HepG2 (cell line): ENCODE data around the gene SPNS3. TPM values are rescaled to one million over a fixed set of nuclear protein-coding genes. Genes with fewer than 3 reads are reported as not detected.

ENCODE experiments used
- ATAC-seq: fragments of 200-7000 bp; cut with Tn5 transposase; 3 replicates; pipeline ENCODE4 v1.9.1; 2020; ENCODE audit warnings: mild to moderate bottlenecking, moderate library complexity
- BruUV-seq: library from RNA; stranded (reverse); fragments of 400-500 nt; replicated peaks from 2 replicates; lab custom pipeline; 2021; lab: Mats Ljungman, UMichigan
- CTCF ChIA-PET: fragments of 300-600 bp; formaldehyde crosslinking; extraction: SDS; loops from one replicate; lab custom pipeline; 2021; ENCODE audit warnings: low total read pairs, inconsistent platforms, low intra/inter-chr PET ratio; lab: Yijun Ruan, JAX
- POLR2A ChIA-PET: fragments of 350-600 bp; sonication (Branson Sonifier 250); formaldehyde crosslinking; loops from one replicate; lab custom pipeline; 2020; ENCODE audit warnings: antibody characterized with exemption, inconsistent platforms; lab: Yijun Ruan, JAX
- DNase-seq: peaks from one replicate; pipeline ENCODE4 v3.0.0-alpha.2; 2015; ENCODE audit warnings: low spot score
- FAIRE-seq: peaks from 3 replicates; lab custom pipeline; 2011; peaks lifted over from hg19 to GRCh38; lab: Jason Lieb, UNC
- H2AFZ ChIP-seq: one replicate; pipeline ENCODE4 v1.6.1; 2011; ENCODE audit warnings: low read length, inconsistent platforms
- H3K27ac ChIP-seq: fragments of 300-600 bp; 3 replicates; pipeline ENCODE4 v1.8.0; 2011; ENCODE audit warnings: mixed run types, mild to moderate bottlenecking, mixed read lengths, low read length, inconsistent platforms; ENCODE audit not compliant: insufficient read depth; ENCODE audit errors: extremely low read length
- H3K27me3 ChIP-seq, 2 experiments: fragments of 200-600 bp in 1 of 2; 2 replicates in 1 of 2; 3 replicates in 1 of 2; pipeline versions ENCODE4 v1.6.0 to v1.8.0; 2011; ENCODE audit warnings: low read length in 2 of 2, mild to moderate bottlenecking in 2 of 2, moderate library complexity in 2 of 2, inconsistent platforms in 1 of 2; ENCODE audit not compliant: insufficient read depth in 2 of 2, control insufficient read depth in 1 of 2
- H3K36me3 ChIP-seq, 2 experiments: fragments of 200-600 bp in 1 of 2; replicated peaks in 1 of 2; 2 replicates in 1 of 2; 3 replicates in 1 of 2; pipeline versions ENCODE4 v1.5.1 to v1.8.0; 2011; ENCODE audit warnings: low read length in 2 of 2, inconsistent platforms in 1 of 2; ENCODE audit not compliant: insufficient read depth in 2 of 2, control insufficient read depth in 1 of 2
- H3K4me1 ChIP-seq: 2 replicates; pipeline ENCODE4 v1.5.1; 2012; ENCODE audit warnings: low read length, inconsistent platforms; ENCODE audit not compliant: insufficient read depth
- H3K4me2 ChIP-seq: 2 replicates; pipeline ENCODE4 v1.6.0; 2011; ENCODE audit warnings: low read depth, low read length, inconsistent platforms
- H3K4me3 ChIP-seq, 3 experiments: fragments of 200-600 bp in 1 of 3; sonication (generic), shearing (Covaris generic) in 1 of 3; replicated peaks in 1 of 3; 2 replicates each; pipeline ENCODE4 v1.5.1; 2011 to 2016; ENCODE audit warnings: low read length in 3 of 3, inconsistent platforms in 2 of 3, low read depth in 2 of 3, mild to moderate bottlenecking in 2 of 3, control low read depth in 1 of 3, mixed read lengths in 1 of 3; ENCODE audit not compliant: insufficient read depth in 1 of 3
- H3K79me2 ChIP-seq: one replicate; pipeline ENCODE4 v1.6.1; 2011; ENCODE audit warnings: low read length, inconsistent platforms; ENCODE audit not compliant: insufficient read depth
- H3K9ac ChIP-seq: 2 replicates; pipeline ENCODE4 v1.6.0; 2011; ENCODE audit warnings: mild to moderate bottlenecking, low read depth, low read length, inconsistent platforms; ENCODE audit not compliant: insufficient read depth
- H3K9me3 ChIP-seq: 2 replicates; pipeline ENCODE4 v1.5.1; 2012; ENCODE audit warnings: mild to moderate bottlenecking, low read length
- H4K20me1 ChIP-seq: 2 replicates; pipeline ENCODE4 v1.6.0; 2011; ENCODE audit warnings: inconsistent platforms, mild to moderate bottlenecking, low read length, moderate library complexity; ENCODE audit not compliant: insufficient read depth
- CSRNP1 ChIP-seq: sonication (generic); formaldehyde crosslinking; IDR thresholded peaks from 2 replicates; pipeline ENCODE4 v1.8.1; 2023; ENCODE audit warnings: mild to moderate bottlenecking, missing genetic modification reagents
- DRAP1 ChIP-seq: IDR thresholded peaks from 2 replicates; pipeline ENCODE4 v1.6.1; 2016; ENCODE audit warnings: missing genetic modification reagents, missing compliant biosample characterization
- FOXK1 ChIP-seq: sonication (generic); formaldehyde crosslinking; IDR thresholded peaks from 2 replicates; pipeline ENCODE4 v1.4.0; 2020; ENCODE audit warnings: low read depth, missing genetic modification reagents, borderline replicate concordance
- IRF2 ChIP-seq: IDR thresholded peaks from 2 replicates; pipeline ENCODE4 v1.6.1; 2018; ENCODE audit warnings: missing genetic modification reagents, missing compliant biosample characterization
- NBN ChIP-seq: fragments of 450-650 bp; conservative IDR thresholded peaks from 2 replicates; pipeline ENCODE4 v1.6.1; 2017
- NFIB ChIP-seq: sonication (generic); formaldehyde crosslinking; IDR thresholded peaks from 2 replicates; pipeline ENCODE4 v1.9.0; 2021; ENCODE audit warnings: missing genetic modification reagents, mild to moderate bottlenecking, borderline replicate concordance
- NR2F6 ChIP-seq, 2 experiments: IDR thresholded peaks; 2 replicates each; pipeline ENCODE4 v1.6.1; 2016; ENCODE audit warnings: antibody characterized with exemption in 1 of 2, mild to moderate bottlenecking in 1 of 2
- PAF1 ChIP-seq: IDR thresholded peaks from 2 replicates; pipeline ENCODE4 v1.6.1; 2016; ENCODE audit warnings: missing genetic modification reagents, missing compliant biosample characterization
- PCBP2 ChIP-seq: fragments of 200-400 bp; formaldehyde crosslinking; optimal IDR thresholded peaks from 2 replicates; pipeline ENCODE3; 2018; ENCODE audit warnings: low read length, low read depth; ENCODE audit not compliant: poor library complexity, severe bottlenecking
- REST ChIP-seq, 2 experiments: IDR thresholded peaks; 2 replicates each; pipeline ENCODE4 v1.6.1; 2011 to 2012; ENCODE audit warnings: low read length in 2 of 2, borderline replicate concordance in 1 of 2, low read depth in 1 of 2, mild to moderate bottlenecking in 1 of 2, moderate library complexity in 1 of 2
- RORA ChIP-seq: sonication (generic); formaldehyde crosslinking; IDR thresholded peaks from 2 replicates; pipeline ENCODE4 v1.5.0; 2020; ENCODE audit warnings: mild to moderate bottlenecking, missing genetic modification reagents, moderate library complexity
- SAP130 ChIP-seq: IDR thresholded peaks from 2 replicates; pipeline ENCODE4 v1.6.1; 2016; ENCODE audit warnings: low read depth
- ZNF235 ChIP-seq: sonication (generic); formaldehyde crosslinking; IDR thresholded peaks from 2 replicates; pipeline ENCODE4 v1.8.1; 2023; ENCODE audit warnings: mild to moderate bottlenecking, missing genetic modification reagents, borderline replicate concordance
- ZNF557 ChIP-seq: sonication (generic); formaldehyde crosslinking; IDR thresholded peaks from 2 replicates; pipeline ENCODE4 v1.4.0; 2020; ENCODE audit warnings: missing genetic modification reagents
- ZNF569 ChIP-seq: sonication (generic); formaldehyde crosslinking; IDR thresholded peaks from 2 replicates; pipeline ENCODE4 v1.5.0; 2020; ENCODE audit warnings: mild to moderate bottlenecking, missing genetic modification reagents, moderate library complexity, borderline replicate concordance
- whole genome bisulfite sequencing: methylation state at CpG from one replicate; pipeline ENCODE4 v1.1.6; 2017; ENCODE audit warnings: low lambda C conversion rate; 5-methylcytosine and 5-hydroxymethylcytosine counted together
- in situ Hi-C: cut with HindIII; loops from 2 replicates; pipeline ENCODE4 v1.10.0; 2017; ENCODE audit warnings: low pct_unique_long_range_greater_than_20kb; ENCODE audit not compliant: extremely low pct_ligation_motif_present
- intact Hi-C: fragments of 100-400 bp; cut with micrococcal nuclease; formaldehyde crosslinking; loops from one replicate; pipeline ENCODE4 v1.10.0; 2022; ENCODE audit not compliant: unreplicated experiment
- polyA plus RNA-seq, 8 experiments: library from polyadenylated mRNA; depleted of rRNA in 3 of 8; stranded (reverse) in 7 of 8; unstranded in 1 of 8; fragments of >200 nt; fragmentation: Illumina TruSeq in 4 of 8; extraction: Trizol in 4 of 8; gene quantifications; 2 replicates each; pipeline versions ENCODE4 v1.2.1 to v1.2.3, GENCODE V29; 2011 to 2016; ENCODE audit warnings: low read depth in 4 of 8, missing spikeins in 1 of 8, mixed read lengths in 1 of 8; ENCODE audit not compliant: insufficient read depth in 1 of 8
- total RNA-seq, 5 experiments: library from RNA; depleted of rRNA; stranded (reverse); fragments of >200 nt; fragmentation: Illumina TruSeq; extraction: Trizol; gene quantifications; 2 replicates each; pipeline ENCODE4 v1.2.3, GENCODE V29; 2016; ENCODE audit warnings: low read depth in 1 of 5
- TF ChIP-seq, protein P1 (sequence below): sonication (generic); formaldehyde crosslinking; IDR thresholded peaks from 2 replicates; pipeline ENCODE4 v1.4.0; 2020; ENCODE audit warnings: missing genetic modification reagents

Gene SPNS3
- total and polyA plus RNA-seq, 2 of the 13 experiments (the other 11 are each of a cell fraction or from before 2014, with no cell fraction given) = not detected

GRCh38 chr17:4527134-4527533 is 93.4 kb downstream of the SPNS3 start (continued):
- TF ChIP-seq REST (IDR thresholded peaks at IDR 0.05; ENCODE audit: borderline replicate concordance in 1 of 2, low read depth in 1 of 2, low read length in 2 of 2) = no peak
- TF ChIP-seq PCBP2 = no peak
- TF ChIP-seq CSRNP1 (CRISPR knock-in tag) = no peak
- no peak for TF ChIP-seq NBN
- no peak for TF ChIP-seq ZNF557 (CRISPR knock-in tag)
- no peak for TF ChIP-seq PAF1 (CRISPR knock-in tag)

DNA sequence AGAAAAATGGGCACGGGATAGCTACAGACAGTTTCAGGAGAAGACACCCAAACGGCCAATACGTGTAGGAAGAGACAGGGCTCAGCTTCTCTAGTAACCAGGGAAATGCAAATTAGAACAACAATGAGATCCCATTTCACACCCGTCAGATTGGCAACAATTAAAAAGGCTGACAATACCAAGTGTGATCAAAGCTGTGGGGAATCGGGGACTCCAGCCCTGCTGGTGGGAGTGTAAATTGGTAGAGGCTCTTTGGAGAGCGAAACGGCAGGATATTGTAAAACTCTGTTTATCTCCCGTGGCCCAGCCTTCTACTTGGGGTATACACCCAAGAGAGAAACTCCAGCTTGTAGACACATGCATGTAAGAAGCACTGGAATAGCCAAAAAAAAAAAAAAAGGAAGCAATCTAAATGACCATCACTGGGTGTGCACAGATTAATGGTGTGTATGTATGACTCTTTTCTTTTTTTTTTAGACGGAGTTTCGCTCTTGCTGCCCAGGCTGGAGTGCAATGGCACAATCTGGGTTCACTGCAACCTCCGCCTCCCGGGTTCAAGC is 93.9 kb downstream of the SPNS3 start:
- in situ Hi-C loops = no loop called here
- no peaks in the 10 kb centered on the region for H3K79me2 ChIP-seq
- no peaks in the 10 kb centered on the region for H3K36me3 ChIP-seq
- DNase-seq (no peak), ATAC-seq (no peak), FAIRE-seq (no peak)
- H3K4me1 ChIP-seq = no peaks in the 10 kb centered on the region
- POLR2A ChIA-PET = interaction anchor here (1.3 kb wide), 1 partner anchor 10 kb away, joined by 3 read pairs; no protein-coding TSS in a partner anchor
- no peaks in the 10 kb centered on the region for H4K20me1 ChIP-seq
- CTCF ChIA-PET = no interaction called here
- no peaks in the 10 kb centered on the region for H3K9me3 ChIP-seq
- no peak overlapping the region for H3K9ac ChIP-seq
- no peak overlapping the region for H3K4me3 ChIP-seq
- TF ChIP-seq, protein P1, sequence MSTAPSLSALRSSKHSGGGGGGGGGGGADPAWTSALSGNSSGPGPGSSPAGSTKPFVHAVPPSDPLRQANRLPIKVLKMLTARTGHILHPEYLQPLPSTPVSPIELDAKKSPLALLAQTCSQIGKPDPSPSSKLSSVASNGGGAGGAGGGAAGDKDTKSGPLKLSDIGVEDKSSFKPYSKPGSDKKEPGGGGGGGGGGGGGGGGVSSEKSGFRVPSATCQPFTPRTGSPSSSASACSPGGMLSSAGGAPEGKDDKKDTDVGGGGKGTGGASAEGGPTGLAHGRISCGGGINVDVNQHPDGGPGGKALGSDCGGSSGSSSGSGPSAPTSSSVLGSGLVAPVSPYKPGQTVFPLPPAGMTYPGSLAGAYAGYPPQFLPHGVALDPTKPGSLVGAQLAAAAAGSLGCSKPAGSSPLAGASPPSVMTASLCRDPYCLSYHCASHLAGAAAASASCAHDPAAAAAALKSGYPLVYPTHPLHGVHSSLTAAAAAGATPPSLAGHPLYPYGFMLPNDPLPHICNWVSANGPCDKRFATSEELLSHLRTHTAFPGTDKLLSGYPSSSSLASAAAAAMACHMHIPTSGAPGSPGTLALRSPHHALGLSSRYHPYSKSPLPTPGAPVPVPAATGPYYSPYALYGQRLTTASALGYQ (CRISPR knock-in tag) = no peak
- no peak for TF ChIP-seq SAP130 (CRISPR knock-in tag)
- TF ChIP-seq NFIB (CRISPR knock-in tag) = no peak
- no peak for TF ChIP-seq DRAP1 (CRISPR knock-in tag)
- TF ChIP-seq ZNF569 (CRISPR knock-in tag) = no peak
- TF ChIP-seq FOXK1 (CRISPR knock-in tag) = no peak
- TF ChIP-seq IRF2 (CRISPR knock-in tag) = no peak
- TF ChIP-seq RORA = no peak
- no peak for TF ChIP-seq NR2F6 (IDR thresholded peaks at IDR 0.05)
- no peak for TF ChIP-seq NR2F6 (CRISPR knock-in tag; IDR thresholded peaks at IDR 0.05)
- no peak for TF ChIP-seq ZNF235 (CRISPR knock-in tag)
- intact Hi-C loops = no loop called here
- H3K27me3 ChIP-seq = peaks cover 6 to 58% of the 10 kb centered on the region in 2 experiments; a peak in 4 of 5 replicates
- WGBS = 36% methylated on average over 12 of the region's 12 CpGs
- H2AFZ ChIP-seq = no peak overlapping the region
- H3K27ac ChIP-seq = no peak overlapping the region
- H3K4me2 ChIP-seq = no peak overlapping the region
- no TSS peak for BruUV-seq
